IPS-NIHi7 (cell line): ENCODE measurements around the gene LRRC52.
A peak's percentile ranks its signal among the peaks of the same experiment; 100 is the strongest.
"Not testable (repeated sequence)": the region's sequence is repeated elsewhere in the genome, so short reads cannot be mapped to it uniquely, and the experiment has no call there.

Experiments used
- DNase-seq: peaks from one replicate; pipeline ENCODE4 v3.0.0; 2012; ENCODE audit warnings: mixed read lengths; ENCODE audit errors: extremely low spot score

The LRRC52 gene

DNA sequence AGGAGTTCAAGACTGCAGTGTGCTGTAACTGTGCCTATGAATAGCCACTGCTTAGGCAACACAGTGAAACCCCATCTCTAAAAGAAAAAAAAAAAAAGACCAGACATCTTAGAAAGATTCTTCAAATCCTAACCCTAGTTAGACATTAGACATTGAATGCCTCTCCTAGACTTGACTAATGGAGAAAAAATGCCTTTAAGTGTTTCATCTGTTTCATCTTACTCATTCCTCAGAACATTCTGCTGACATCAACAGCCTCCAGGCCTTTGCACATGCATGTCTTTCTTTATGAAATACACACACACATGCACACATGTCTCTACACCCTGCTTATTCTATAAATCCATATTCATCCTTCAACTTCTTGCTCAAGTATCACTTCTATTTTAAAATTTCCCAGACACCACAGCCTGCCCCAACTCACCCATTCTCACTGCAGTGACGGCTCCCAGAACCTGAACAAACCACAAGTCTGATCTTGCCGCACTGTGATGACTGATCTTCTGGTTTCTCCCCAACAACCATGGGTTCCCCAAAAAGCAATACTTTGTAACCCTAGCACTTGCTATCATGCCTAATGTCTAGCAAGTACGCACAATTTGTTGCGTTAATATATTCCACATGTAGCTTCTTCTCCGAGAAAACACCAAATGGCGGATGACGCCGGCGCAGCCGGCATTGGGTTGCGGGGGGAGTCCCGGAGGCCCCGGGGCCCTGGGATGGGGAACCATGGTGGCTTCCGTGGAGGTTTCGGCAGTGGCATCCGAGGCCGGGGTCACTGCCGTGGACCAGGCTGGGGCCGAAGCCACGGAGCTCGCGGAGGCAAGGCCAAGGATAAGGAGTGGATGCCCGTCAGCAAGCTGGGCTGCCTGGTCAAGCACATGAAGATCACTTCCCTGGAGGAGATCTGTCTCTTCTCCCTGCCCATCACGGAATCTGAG lies 37.4 kb downstream of the LRRC52 start:
- DNase-seq, result no peak

DNA sequence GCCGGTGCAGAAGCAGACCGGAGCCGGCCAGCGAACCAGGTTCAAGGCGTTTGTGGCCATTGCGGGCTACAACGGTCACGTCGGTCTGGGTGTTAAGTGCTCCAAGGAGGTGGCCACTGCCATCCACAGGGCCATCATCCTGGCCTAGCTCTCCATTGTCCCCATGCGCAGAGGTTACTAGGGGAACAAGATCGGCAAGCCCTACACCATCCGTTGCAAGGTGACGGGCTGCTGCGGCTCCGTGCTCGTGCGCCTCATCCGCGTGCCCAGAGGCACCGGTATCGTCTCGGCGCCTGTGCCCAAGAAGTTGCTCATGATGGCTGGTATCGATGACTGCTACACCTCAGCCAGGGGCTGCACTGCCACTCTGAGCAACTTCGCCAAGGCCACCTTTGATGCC lies 38.1 kb downstream of the LRRC52 start:
- DNase-seq, result no peak

DNA sequence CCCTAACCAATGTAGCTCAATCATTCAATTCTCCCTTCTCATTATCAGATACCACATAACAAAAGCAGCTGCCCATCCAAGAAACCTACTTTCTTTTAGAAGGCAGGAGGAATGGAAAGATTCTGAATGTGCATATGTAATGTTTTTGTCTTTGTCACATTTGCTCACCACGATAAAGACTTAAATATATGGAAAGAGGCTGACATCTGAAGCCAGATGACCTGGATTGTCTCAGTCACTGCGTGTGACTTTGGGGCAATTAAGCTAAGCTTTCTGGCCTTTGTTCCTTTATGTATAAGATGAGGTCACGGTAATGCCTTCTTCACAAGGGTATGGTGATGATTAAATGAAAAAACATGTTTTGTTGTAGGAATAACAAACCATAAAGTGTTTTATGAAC lies 42.6 kb downstream of the LRRC52 start:
- DNase-seq, result no peak

DNA sequence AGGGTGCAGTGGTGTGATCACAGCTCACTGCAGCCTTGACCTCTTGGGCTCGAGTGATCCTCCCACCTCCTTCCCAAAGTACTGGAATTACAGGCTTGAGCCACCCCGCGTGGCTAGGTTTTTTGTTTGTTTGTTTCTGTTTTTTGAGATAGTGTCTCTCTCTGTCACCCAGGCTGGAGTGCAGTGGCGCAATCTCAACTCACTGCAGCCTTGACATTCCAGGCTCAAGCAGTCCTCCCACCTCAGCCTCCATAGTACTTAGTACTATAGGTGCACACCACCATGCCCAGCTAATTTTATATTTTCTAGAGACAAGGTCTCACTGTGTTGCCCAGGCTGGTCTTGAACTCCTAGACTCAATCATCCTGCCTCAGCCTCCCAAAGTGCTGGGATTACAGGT lies 47.6 kb downstream of the LRRC52 start:
- DNase-seq, result not testable (repeated sequence)

DNA sequence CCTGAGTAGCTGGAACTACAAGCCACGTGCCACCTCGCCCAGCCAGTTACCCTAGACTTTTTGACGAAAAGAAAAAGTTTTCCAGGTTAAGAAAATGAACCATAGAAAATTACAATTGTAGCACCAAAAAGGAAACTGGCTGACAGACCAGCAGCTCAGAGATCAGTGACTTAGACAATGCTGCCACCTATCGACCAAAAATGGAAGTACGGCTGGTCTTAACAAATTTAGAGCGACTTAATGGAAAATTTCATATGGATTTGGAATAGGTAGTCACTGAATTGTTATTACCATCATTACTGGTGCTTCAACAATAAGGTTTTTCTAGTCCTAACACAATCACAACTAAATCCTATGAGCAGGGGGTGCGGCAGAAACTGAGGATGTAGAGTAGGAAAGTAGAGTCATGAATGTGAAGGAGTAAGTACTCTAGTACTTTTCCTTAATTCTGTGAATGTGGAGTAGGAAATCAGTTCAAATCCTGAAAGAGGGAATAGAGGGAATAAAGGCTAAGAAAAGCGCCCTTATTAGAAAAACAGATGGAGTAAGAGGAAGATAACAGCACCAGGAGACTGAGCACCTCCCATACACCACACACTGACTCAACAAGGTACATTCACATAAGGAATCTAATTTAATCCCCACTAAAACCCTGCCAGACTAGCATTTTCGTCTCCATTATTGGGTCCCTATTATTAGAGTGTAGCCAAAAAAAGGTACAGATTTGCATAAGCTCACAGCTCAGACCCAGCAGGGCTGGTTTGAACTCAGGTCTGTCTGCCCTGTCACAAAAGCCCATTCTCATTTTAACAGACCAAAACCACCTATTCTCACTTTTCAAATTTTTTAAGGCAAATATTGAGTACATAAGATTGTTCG lies 49.4 kb downstream of the LRRC52 start:
- DNase-seq, result peak; percentile 73

DNA sequence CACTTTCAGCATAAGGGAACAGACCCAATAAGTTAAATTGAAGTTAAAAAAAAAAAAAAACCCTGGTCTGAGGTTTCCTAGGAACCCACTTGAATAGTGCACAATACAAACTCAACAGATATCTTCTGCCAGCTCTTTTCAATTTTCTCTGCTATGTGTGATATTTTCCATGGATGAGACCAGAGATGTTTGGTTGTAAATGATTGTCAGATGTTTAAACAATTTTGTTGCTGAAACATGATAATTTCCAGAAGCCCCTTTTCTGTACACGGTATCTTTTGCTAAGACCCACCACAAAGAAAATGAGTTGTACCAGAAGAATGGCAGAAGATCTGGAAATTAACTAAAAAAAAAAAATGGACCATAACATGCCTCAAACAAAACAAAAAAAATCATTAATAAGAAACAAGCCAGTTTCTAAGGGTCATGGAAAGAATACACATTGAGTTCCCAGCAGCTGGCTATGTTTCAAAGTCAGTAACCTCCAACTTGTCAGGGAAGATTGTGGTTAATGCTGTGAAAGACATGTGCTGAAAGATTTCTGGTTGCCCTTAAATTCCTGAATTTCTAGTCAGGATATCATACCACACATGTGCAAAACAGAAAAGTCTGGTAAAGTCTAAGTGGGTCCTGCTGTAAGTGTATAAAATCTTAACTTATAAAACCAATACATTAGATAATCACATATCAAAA lies 51.6 kb downstream of the LRRC52 start:
- no peak for DNase-seq

DNA sequence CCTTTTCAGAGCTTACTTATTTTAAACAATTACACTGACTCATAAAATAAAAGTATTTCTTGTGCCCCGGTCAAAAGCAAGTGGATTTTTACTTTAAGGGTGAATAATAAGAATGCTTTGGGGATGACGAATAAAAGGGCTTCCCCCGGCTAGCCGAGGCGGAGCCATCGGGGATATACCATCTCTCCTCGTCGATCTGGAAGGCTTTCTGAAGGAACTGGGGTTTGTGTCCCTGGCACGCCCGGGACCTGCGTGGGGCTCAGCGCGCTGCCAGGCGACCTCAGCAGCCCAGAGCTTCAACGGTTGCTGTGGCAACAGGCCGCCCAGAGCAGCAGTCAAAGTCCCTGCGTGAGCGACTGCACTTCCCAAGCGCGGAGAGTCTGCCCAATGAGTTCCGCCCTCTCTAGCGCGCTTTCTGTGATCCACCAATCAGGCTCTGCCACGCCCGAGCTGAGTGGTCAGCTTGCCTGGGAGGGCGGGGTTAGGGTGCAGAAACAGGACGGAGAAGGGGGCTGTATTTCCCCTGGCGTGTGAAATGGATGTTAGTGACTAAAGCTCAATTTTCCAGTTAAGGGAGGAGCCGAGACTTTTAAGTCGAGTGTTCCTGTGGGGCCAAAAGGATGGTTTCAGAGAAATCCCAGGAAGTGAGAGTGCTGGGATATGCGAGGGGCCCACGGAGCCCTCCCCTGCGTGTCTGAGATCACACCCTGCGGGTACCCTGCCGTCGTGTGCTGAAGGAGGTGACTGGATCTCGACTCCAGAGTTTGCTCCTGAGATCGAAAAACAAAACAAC lies 54.3 kb downstream of the LRRC52 start:
- DNase-seq, result peak; percentile 95

DNA sequence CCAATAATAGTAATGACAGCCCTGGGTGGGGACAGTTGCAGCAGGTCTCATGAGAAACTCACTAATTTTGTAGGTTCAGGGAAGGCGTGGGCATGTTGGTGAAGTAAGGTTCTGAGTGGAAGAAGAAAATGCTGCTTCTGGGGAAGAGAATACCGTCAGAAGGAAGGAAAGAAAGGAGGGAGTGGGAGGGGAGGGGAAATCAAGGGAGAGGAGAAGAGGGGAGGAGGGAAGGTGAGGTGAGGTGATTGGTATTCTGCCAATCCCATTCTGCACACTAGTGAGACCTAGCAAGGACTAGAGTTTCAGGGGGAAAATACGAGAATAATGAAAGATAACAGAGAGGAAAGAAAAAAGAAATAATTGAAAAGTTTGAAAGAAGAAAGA lies 54.9 kb downstream of the LRRC52 start:
- no peak for DNase-seq

DNA sequence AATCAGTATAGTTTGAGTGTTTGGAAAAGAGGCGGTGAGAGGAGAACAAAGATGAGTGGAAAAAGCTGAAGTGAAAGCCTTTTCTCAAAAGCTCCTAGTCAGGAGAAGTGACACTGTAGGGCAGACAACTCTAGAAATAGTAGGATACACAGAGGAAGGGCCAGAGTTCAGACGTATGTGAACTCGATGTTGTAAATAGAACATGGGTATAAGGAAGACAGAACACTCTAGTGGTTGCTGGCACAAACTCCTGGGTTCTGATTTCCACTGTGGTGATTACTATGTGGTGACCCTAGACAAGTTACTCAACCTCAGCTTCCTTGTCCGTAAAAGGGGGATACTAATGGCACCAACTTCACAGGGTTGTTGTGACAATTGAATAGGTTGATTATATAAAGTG lies 57.0 kb downstream of the LRRC52 start:
- no peak for DNase-seq

DNA sequence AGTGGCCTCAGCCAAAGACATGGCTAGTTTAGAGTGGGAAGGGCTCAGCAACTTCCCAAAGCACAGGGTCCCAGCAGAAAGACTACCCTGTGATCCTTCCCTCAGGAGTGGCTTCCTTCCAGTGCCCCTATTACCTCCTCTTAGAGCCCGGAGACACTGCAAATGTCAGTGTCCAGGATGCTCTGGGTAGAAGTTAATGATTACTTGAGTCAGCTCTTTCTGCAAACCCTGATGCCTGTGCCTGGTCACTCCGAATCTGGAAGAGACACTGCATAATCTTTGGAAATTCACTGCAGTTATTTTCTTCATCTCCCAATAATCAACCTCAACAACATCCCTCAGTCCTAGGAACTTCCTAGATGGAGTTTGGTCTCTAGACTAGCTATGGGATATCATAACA lies 60.0 kb downstream of the LRRC52 start:
- no peak for DNase-seq

DNA sequence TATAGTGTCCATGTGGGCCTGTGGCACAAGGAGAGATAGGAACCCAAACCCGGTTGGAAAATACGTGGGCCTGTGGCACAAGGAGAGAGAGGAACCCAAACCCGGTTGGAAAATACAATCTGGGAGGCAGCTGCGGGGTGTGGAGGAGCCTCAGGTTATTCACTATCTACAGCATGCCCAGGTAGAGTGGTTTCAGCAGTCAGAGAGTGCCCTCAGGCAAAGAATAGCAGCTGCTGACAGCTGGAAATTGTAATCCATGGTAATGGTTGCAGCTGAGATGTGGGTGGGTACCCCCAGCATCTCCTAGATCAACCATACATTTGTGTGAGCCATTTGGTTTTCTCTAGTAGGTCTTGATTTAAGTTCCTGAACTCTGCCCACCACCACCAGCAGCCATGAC lies 61.4 kb downstream of the LRRC52 start:
- DNase-seq, result no peak

DNA sequence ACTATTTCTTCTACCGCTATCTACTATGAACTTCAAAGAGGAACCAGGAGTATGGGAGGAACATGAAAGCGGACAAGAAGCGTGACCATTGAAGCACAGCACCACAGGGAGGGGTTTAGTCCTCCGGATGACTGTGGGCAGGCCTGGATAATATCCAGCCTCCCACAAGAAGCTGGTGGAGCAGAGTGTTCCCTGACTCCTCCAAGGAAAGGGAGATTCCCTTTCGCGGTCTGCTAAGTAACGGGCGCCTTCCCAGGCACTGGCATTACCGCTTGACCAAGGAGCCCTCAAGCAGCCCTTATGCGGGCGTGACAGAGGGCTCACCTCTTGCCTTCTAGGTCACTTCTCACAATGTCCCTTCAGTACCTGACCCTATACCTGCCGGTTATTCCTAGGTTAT lies 62.9 kb downstream of the LRRC52 start:
- not testable (repeated sequence) for DNase-seq

DNA sequence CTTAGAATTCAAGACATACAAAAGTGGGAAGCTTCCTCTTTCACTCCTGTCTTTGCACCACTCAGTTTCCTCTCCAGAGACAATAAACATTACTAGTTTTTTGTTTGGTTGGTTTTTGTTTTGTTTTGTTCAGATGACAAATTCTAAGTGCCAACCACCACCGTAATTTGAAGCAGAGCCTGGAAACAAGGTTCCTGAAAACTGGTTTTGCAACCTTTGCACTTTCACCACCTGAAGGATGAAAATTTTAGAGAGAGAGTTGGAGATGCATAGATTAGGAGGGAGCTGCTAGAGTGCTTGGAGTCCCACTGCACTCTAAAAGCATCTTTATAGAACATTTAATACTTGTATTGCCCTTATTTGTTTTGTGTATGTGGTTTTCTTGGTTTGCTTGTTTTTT lies 67.1 kb downstream of the LRRC52 start:
- no peak for DNase-seq

DNA sequence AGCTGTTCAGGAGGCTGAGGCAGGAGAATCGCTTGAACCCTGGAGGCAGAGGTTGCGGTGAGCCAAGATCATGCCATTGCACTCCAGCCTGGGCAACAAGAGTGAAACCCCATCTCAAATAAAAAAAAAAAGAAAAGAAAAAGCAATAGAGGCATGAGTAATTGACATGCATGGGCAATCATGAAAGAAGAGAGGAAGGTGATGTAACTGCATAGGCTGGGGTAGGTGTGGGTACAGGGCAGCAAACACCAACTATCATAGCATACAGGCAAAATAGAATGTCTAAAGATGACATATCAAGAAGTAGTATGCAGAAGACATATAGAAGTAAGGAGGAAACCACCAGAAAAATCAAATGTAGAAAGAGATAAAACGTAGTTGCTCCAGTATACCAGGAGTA lies 68.3 kb downstream of the LRRC52 start:
- no peak for DNase-seq
